ENCODE measurements around the gene ASRGL1. TPM values are rescaled to one million over a fixed set of nuclear protein-coding genes. Genes with fewer than 3 reads are reported as not detected.

Gene ASRGL1
- total and polyA plus RNA-seq, 2 of the 13 experiments (the other 11 are each of a cell fraction or from before 2014, with no cell fraction given), result 50.8 to 97.5 TPM

DNA sequence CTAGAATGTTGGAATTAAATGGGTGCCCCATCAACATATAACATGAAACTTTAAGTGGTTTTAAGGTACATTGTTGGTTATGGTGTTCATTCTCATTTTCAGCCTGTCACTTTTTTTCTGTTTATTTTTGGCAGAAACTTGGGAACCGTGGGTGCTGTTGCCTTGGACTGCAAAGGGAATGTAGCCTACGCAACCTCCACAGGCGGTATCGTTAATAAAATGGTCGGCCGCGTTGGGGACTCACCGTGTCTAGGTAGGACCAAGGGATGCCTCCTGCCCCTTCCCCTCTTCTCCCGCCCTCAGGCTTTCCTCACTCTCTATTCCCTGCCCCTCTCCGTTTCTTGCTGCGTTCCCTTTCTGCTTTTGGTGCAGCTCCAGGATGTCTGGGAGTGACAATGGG lies 51.8 kb downstream of the ASRGL1 start:
- no peak for FAIRE-seq
- intact Hi-C loops (cut with micrococcal nuclease; ENCODE audit: unreplicated experiment), result no loop called here
- BruUV-seq (replicated peaks), result no TSS peak

More for the DNA sequence above, 51.8 kb downstream of the ASRGL1 start:
- Histone ChIP-seq H2AFZ (ENCODE audit: low read length) (no peak overlapping the region), H3K9me3 (ENCODE audit: low read length) (no peaks in the 10 kb centered on the region), H3K4me1 (ENCODE audit: insufficient read depth, low read length) (no peaks in the 10 kb centered on the region), H3K9ac (ENCODE audit: insufficient read depth, low read depth, low read length) (no peak overlapping the region), H3K36me3 (replicated peaks in 1 of 2; ENCODE audit: control insufficient read depth in 1 of 2, insufficient read depth in 2 of 2, low read length in 2 of 2) (peaks cover 7% of the 10 kb centered on the region in 2 experiments; a peak in 4 of 5 replicates), H4K20me1 (ENCODE audit: insufficient read depth, low read length) (no peaks in the 10 kb centered on the region), H3K4me2 (ENCODE audit: low read depth, low read length) (no peak overlapping the region), H3K27ac (ENCODE audit: extremely low read length, insufficient read depth, low read length) (no peak overlapping the region), H3K79me2 (ENCODE audit: insufficient read depth, low read length) (no peaks in the 10 kb centered on the region), H3K27me3 (ENCODE audit: control insufficient read depth in 1 of 2, insufficient read depth in 2 of 2, low read length in 2 of 2) (no peaks in the 10 kb centered on the region), H3K4me3 (replicated peaks in 1 of 3; ENCODE audit: insufficient read depth in 1 of 3, low read depth in 2 of 3, low read length in 3 of 3) (no peak overlapping the region)
- WGBS (ENCODE audit: low lambda C conversion rate), result 94% methylated on average over 11 of the region's 11 CpGs
- no peak for ATAC-seq
- CTCF ChIA-PET (ENCODE audit: low intra/inter-chr PET ratio, low total read pairs), result no interaction called here
- TF ChIP-seq, protein P1, sequence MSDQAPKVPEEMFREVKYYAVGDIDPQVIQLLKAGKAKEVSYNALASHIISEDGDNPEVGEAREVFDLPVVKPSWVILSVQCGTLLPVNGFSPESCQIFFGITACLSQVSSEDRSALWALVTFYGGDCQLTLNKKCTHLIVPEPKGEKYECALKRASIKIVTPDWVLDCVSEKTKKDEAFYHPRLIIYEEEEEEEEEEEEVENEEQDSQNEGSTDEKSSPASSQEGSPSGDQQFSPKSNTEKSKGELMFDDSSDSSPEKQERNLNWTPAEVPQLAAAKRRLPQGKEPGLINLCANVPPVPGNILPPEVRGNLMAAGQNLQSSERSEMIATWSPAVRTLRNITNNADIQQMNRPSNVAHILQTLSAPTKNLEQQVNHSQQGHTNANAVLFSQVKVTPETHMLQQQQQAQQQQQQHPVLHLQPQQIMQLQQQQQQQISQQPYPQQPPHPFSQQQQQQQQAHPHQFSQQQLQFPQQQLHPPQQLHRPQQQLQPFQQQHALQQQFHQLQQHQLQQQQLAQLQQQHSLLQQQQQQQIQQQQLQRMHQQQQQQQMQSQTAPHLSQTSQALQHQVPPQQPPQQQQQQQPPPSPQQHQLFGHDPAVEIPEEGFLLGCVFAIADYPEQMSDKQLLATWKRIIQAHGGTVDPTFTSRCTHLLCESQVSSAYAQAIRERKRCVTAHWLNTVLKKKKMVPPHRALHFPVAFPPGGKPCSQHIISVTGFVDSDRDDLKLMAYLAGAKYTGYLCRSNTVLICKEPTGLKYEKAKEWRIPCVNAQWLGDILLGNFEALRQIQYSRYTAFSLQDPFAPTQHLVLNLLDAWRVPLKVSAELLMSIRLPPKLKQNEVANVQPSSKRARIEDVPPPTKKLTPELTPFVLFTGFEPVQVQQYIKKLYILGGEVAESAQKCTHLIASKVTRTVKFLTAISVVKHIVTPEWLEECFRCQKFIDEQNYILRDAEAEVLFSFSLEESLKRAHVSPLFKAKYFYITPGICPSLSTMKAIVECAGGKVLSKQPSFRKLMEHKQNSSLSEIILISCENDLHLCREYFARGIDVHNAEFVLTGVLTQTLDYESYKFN (CRISPR knock-in tag; conservative IDR thresholded peaks at IDR 0.05), result no peak
- TF ChIP-seq, protein P2, sequence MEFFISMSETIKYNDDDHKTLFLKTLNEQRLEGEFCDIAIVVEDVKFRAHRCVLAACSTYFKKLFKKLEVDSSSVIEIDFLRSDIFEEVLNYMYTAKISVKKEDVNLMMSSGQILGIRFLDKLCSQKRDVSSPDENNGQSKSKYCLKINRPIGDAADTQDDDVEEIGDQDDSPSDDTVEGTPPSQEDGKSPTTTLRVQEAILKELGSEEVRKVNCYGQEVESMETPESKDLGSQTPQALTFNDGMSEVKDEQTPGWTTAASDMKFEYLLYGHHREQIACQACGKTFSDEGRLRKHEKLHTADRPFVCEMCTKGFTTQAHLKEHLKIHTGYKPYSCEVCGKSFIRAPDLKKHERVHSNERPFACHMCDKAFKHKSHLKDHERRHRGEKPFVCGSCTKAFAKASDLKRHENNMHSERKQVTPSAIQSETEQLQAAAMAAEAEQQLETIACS (CRISPR knock-in tag; IDR thresholded peaks at IDR 0.05), result no peak
- TF ChIP-seq KLF15 (CRISPR knock-in tag; IDR thresholded peaks at IDR 0.05; ENCODE audit: borderline replicate concordance), result no peak
- no peak for TF ChIP-seq KAT7 (CRISPR knock-in tag; IDR thresholded peaks at IDR 0.05; ENCODE audit: borderline replicate concordance)
- TF ChIP-seq ZNF260 (CRISPR knock-in tag; IDR thresholded peaks at IDR 0.05; ENCODE audit: borderline replicate concordance, low read depth), result no peak
- POLR2A ChIA-PET, result no interaction called here
- in situ Hi-C loops (cut with HindIII; ENCODE audit: extremely low pct_ligation_motif_present, low pct_unique_long_range_greater_than_20kb), result no loop called here
- no peak for DNase-seq (ENCODE audit: low spot score)

All from HepG2 (cell line).